Right hindlimb (tissue), 1 donor: Measurements from ENCODE around the gene ARMH1.
"Not testable (repeated sequence)": the region's sequence is repeated elsewhere in the genome, so short reads cannot be mapped to it uniquely, and the experiment has no call there.

Experiments used
- DNase-seq: peaks from one replicate; pipeline ENCODE4 v3.0.0-alpha.2; 2018

The ARMH1 gene

DNA sequence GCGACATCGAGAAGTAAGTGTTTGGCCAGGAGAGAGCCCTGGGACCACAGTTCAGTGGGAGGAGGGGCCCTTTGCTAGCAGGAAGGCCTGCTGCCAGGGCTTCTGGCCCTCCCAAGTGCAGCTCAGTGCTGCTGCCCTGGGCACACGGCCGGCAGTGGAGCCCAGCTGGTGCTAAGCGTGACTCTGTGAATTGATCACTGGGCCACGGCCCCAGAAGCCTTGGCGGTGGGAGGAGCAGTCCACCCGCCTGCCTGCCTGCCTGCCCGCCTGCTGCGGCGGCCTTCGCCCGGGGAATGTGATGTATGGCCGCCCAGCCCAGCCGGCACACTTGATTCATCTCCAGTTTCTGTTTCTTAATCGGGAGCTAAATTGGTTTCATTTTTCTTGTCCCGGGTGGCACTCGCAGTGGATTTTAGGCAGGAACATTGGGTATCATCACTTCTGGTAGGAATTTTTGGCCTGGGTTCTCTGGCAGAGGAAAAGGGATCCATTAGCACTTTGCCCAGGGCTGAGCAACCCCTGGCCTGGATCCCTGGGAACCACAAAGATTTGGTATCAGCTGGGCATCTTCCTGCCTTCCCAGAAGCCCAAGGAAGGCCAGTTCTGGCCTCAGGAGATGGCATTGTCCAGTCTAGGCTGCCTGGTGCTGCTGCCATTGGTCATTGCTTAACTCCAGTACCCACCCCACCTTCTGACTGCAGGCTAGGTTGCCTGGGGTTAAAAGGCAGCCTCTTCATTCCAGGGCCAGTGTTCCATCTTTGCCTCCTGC is 28.9 kb upstream of the ARMH1 start:
- peak; percentile 84 for DNase-seq

DNA sequence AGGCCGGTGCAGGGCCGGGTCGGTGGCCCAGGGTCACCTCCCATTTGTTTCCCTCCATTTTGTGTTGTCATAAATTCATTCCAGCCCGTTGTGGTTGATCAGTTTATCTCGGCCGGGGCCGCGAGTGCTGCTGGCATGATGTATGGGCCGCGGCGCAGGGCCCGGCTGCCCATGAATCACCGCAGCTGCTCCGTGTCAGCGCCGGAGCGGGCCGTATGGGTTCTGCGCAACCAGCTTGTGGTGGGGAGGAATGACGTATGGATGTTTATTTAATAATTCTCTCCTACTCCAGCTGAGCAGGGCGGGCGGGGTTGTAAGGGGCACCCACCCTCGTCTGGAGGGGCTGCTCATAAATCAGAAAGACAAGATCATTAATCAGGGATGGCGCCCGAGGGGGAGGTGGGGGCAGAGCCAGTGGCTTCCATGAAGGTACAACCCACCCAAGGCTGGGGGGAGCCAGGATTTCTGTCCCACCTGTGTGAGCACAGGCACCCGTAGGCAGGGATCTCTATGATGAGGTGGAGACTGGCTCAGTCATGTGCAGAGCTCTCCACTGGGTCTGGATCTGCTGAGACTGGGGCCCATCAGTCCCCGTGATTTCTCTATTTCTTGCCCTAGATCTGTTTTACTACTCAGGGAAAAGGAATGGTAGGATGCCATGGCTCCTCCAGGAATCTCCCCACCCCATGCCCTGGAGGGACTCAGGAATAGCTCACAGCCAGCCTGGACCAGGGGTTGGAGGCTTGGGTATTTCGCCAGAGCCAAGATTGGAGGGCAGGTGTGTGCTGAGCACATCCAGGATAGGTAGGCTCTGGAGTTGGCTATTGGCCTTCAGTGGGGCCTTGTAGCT is 28.0 kb upstream of the ARMH1 start:
- no peak for DNase-seq

DNA sequence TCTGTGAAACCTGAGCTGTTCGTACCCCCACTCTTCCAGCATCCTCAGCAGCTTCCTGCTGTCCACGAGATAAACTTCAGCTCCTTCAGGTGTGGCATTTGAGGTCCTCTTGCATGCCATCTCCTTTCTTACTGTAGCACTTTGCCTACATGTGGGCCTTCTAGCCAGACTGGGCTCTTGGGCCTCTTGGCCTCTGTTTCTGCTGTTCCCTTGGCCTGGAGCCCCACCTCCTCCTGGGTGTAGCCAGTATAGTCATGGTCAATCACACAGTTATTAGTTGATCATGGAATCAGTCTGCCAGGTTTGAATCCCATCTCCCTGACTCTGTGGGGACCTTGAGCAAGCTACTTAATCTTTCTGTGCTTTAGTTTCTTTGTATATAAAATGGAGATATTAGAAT is 26.6 kb upstream of the ARMH1 start:
- no peak for DNase-seq

DNA sequence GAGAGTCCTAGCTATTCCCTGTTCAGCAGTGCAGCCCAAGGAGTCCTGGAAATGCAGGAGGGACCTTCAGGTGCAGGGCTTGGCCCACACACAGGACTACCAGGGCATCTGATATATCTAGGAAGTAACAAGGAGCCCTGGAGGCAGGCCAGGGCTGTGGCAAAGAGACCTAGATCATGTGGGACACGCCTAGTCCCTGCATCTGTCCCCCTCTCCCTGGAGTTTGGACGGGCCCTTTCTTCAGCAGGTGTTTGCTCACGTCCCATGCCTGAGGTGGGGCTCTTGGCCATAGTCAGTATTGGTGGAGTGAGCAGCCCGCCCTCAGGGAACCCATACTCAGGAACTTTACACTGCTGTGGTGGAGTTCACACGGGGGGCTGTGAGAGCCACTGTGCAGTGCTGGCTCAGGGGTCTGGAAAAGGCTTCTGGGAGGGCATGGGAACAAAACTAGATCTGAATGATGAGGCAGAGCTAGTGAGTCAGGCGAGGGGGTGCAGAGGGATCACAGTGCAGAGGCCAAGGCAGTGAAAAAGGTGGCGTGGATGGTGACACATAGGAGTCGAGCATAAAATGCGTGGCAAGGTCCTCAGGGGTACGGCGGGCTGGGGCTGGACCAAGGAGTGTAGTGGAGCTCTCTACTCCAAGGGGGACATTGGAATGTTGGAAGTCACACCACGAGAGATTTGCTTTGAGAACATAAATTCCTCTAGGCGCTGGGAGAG is 25.8 kb upstream of the ARMH1 start:
- DNase-seq, result no peak

DNA sequence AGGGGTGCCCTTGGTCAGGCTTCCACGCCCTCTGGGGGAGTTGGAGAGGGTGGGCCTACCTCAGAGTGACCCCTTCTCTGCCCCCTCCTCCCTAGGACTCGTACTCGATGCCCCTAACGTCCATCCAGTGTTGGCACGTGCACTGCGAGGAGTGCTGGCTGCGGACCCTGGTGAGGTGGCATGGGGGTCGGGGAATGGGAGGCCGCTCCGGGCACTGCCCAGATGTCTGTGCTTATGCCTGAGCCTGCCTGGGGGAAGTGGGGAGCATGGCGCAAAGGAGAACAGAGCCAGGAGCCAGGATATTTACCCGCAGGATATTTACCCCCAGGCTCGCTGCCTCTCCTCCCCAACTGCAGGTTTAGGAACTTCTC is 24.7 kb upstream of the ARMH1 start:
- no peak for DNase-seq

DNA sequence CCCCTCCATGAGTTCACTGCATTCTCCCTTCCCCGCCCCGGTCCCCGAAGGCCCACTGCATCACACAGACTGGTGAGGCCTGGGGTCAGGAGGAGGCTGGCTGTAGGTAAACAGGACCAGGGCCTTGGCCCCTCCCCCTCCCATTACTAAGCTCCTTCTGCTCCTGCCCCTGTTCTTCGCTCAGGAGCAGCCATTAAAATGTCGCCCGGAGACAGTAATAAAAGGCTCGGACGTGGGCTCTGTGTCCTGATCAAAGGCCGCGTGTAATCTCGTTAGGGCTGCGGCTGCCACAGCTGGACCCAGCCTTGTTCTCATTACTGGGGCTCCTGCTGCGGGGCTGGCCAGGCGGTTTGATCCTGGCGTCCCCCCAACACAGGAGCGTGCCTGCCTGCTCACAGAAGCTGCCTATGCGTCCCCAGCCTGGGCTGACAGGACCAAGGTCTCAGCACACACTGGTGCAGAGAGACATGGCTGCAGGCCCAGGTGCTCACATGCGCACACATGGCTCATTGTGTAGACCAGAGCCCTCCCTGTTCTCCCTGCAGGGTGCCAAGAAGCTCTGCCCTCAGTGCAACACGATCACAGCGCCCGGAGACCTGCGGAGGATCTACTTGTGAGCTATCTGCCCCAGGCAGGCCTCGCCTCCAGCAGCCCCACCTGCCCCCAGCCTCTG is 24.2 kb upstream of the ARMH1 start:
- DNase-seq, result no peak

DNA sequence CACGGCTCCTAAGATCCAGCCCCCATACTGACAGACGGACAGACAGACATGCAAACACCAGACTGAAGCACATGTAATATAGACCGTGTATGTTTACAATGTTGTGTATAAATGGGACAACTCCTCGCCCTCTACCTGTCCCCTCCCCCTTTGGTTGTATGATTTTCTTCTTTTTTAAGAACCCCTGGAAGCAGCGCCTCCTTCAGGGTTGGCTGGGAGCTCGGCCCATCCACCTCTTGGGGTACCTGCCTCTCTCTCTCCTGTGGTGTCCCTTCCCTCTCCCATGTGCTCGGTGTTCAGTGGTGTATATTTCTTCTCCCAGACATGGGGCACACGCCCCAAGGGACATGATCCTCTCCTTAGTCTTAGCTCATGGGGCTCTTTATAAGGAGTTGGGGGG is 23.4 kb upstream of the ARMH1 start:
- DNase-seq, result no peak

DNA sequence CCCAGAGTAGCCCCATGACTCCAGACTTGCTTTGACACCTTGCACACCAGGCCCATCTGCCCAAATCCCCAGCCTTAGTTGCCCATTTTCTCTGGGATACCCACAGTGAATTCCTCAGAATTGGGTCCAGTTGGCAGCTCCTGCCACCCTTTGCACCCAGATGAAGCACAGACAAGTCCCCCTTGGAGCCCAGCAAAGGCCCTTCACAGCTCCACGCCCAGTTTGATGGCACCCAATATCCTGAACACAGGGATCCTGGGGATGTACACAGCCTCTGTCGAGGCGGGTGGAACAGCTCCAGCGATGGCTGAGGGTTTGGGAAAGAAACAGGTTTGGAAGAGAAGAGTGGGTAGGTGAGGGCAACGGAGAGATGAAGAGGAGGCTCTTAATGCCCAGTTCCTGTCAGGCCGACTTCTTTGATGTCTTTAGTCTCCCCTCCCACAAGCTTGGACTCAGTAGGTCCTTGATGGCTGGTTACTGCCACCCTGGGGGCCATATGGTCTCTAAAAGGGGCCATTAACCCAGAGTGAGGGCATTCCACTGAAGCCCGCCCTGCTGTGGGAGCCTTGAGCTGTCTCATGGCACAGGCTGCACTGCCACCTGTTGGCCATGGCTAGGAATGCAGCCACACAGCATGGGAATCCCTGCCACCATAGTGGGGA is 21.9 kb upstream of the ARMH1 start:
- peak; percentile 82 for DNase-seq

DNA sequence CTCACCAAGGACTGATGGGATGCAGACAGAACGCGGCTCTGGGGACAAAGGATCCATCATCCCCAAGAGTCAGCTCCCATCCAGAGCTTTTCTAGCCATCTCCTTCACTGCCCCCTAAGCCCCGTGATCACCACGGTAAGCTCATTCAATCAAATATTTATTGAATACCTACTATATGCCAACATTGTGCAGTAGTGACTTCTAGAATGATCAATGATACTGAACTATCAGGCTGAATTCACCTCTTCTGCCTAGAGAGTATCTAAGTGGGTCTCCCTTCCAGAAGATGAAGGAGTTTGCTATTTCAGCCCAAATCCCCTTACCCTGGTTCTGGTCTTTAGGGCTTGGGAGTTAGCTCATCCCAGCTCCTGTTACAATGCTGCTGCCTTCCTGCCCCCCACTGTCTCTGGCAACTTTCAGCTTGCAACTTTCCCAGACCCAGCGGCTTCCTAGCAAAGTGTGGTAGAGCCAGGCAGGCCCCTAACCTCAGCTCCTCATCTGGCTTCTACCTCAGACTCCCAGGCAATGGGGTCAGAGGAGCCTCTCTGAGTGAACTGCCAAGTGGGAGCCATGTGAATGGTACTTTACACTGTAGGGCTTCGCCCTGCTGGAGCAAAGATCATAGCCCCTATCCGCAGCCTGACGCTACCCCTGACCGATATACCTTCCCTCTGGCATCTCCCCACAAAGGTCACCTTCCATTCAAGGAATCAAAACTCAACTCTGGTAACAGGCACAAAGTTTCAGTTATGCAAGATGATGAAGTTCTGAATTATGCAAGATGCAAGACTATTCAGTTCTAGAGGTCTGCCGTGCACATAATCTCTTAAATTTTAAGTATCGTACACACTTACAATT is 21.2 kb upstream of the ARMH1 start:
- DNase-seq, result no peak

DNA sequence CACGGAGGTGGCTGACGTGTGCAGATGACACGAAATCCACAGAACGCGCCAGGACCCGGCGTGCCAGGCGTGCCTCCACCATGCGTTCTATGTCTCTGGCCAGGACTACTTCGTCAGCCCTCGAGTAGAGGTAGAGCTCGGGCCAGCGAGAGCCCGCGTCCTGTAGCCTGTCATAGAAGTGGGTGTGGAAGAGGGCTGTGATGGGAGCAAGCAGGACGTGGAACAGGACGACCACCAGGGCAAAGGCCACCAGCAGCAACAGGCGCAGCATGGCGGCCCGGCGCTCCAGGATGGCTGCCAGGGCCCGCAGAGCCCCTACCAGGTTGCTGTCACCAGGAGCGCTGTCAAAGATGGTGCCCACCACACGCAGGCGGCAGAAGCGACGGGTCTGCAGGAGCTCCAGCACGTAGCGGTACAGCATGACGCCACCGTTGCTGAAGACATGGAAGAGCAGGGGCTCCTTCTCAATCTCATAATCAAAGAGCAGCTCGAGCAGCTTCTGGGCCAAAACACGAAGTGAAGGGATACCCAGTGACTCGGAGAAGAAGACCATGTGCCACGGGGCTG is 19.8 kb upstream of the ARMH1 start:
- no peak for DNase-seq

DNA sequence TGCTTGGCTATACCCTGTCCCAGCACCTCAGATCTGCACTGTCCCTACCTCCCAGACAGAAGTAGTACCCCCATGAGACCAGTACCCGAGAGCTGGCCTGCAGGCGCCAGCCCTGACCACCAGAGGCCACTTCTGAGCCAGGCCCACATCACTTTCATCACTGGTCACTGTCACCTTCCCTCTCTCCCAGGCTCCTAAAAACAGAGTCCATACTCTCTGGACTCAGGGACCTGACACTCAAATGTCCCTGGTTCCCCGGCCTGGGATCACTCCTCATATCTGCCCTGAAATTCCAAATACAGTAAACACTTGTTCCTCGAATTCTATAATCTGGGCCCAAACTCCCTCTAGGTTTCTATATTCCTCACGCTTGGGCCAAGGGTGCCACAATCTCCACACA is 18.9 kb upstream of the ARMH1 start:
- DNase-seq, result no peak

DNA sequence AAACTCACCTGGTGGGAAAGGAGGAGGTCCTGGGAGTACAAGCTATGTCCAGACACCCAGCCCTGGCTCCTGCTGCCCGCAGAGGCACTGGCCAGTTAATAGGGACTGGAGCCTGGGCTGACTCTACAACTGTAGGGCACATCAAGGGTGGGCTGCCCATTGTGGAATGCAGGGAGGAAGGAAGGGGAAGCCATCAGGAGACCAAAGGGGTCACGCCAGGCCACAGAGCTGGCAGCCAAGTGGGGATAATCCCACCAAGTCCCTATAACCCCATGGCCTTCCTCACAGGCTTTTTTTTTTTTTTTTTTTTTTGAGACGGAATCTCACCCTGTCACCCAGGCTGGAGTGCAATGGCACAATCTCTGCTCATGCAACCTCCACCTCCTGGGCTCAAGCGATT is 14.9 kb upstream of the ARMH1 start:
- DNase-seq, result no peak

DNA sequence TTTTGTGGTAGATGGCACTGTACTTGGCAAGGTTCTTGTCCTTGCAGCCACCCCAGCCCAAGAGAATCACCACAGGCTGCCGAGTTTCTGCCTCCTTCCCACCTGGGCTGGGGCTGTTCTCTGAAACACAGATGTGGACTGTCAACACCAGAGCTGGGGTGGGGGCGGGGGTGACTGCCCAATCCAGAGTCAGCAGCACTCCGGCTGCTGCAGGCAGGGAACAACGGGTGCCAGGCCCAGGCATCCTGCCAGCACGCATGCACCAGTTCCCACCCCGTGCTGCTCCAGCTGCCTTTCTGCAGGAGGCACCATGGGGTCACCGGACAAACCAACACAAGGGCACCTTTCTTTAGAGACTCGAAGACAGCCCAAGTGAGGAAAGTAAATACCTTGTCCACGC is 14.3 kb upstream of the ARMH1 start:
- DNase-seq, result peak; percentile 81

DNA sequence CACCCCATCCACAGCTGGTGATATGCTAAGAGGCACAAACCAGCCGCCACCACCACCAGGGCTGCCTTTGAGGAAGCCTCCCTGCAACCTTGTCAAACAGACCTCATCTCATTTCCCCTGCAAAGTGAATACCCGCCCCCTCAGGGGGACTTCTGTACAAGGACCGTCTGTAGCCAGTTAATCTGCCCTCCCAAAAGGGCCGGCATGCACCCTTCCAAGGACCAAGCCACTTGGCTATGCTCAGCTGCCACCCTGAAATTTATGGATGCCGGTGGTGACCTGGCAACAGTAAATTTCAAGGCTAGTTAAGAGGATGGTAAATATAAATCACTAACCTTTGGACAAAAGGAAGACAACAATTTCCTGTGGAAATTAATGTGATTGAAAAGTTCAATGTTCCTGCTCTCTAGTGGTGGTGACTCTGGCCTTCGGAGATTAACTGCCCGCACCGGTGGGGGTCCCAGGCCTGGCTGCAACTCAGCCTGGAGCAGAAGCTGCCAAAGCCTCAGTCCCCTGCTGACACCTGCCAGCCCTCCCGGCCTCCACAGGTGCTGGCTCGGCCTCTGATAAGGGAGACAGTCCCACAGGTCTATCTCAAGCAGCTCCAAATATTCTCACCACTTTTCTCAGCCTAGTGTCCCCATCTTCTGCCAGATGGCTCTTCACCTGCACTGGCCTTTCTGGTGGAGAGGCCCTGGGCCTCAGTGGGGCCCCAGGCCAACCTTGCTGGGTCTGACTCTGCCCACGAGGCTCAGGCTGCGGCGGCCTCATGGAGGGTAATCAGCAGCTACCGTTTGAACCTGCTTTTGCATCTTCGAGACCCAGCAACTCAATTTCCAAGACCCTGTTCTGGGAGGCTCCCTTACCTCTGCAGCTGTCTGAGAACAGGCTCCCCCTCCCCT is 12.5 kb upstream of the ARMH1 start:
- no peak for DNase-seq

DNA sequence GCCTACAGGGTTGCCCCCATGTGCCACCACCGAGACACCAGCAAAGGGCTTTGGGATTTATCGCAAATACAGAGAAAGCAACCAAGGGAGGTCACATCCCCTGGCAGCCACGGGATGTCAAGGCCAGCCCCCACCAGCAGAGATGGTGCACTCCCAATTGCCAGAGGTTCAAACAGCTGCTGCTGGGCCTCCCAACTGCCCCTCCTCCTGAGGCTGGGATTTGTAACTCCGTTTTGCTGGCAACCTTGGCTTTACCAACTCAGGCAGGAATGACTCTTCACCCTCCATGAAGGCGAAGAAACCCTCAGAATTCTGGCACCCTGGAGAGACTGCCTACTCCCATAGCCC is 11.9 kb upstream of the ARMH1 start:
- no peak for DNase-seq

DNA sequence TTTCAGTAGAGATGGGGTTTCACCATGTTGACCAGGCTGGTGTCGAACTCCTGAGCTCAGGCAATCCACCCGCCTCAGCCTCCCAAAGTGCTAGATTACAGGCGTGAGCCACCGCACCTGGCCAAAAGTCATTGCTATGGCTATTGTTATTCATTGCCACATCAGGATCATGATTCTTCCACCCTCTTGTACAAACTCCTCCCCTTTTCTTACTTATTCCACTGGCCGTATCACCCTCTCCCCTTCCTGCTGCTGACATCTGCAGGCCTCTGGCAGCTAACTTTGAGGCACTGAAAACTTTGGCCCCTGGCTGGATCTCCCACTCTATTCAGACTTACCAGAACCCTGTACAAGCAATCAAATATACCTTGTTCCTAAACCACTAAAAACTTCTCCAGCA is 11.1 kb upstream of the ARMH1 start:
- no peak for DNase-seq

DNA sequence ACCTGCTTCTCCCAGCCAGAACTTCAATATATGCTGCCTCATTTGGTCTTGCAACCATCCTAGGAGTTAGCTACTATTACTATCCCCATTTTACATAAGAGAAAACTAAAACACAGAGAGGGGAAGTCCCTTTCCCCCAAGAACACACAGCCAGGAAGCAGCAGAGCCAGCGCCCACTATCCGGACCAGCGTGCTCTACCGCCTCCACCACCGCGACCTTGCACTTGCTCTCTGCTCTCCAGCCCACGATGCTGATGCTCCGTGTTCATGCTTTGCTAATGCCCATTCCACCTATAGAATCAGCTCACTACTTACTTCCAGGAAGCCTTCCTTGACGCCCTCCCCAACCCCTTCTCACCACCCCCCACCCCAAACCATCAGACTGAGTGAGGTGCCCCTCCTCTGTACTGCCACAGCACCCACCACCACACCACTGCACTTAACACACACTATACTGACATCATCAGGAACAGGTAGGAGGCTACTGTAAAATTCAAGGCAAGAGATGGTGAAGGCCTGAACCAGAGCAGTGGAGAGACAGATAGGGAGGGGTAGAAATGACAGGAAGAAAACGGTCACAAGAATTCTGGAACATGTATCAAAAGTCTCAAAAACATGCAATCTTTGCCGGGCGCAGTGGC is 9.7 kb upstream of the ARMH1 start:
- DNase-seq, result no peak

DNA sequence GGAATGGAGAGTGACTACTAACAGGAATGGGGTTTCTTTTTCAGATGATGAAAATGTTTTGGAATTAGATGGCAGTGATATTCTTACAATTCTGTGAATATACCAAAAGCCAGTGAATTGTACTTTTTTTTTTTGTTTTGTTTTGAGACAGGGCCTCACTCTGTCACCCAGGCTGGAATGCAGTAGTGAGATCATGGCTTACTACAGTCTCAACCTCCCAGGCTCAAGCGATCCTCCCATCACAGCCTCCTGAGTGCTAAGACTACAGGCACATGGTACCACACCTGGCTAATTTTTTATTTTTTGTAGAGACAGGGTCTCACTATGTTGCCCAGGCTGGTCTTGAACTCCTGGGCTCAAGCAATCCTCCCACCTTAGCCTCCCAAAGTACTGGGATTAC is 7.8 kb upstream of the ARMH1 start:
- DNase-seq, result not testable (repeated sequence)

DNA sequence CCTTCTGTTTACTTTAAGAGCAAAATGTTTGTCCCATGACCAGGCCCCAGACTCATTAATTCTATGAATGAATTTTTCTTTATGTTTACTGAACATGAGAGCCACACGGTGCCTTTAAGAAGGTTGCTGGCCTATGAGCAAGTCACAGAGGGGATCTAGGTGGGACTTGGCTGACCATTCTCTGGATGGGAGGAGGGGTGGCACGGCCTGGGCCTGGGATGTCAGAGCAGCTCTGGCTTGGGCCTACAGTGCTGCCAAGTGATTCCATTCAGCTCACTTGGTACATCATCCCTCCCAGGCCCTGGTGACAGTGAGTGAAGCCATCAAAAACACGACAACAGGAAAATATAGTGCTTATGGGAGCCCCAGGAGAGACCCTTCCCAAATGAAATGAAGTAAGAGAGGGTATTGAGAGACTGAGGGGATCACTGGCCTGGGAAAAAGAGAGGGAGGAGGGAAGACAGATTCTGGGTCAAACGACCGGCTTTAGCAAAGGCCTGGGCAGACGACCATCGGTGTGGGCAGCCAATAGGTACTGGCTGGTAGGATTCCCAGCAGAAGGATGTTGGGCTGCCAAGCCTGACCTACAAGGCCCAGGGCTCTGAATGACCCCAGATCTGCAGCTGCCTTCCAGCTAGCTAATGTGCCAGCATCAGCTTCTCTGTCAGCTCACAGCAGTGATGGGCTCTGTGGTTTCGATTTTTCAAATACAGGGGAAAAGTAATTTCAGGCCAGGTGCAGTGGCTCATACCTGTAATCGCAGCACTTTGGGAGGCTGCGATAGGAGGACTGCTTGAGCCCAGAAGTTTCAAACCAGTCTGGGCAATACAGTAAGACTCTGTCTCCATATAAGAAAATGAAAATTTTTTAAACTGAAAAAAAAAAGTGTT is 3.5 kb upstream of the ARMH1 start:
- no peak for DNase-seq
